Smooth muscle cell (in vitro differentiated cells): ENCODE results near the gene ZNF606. TPM values are rescaled to one million over a fixed set of nuclear protein-coding genes. Genes with fewer than 3 reads are reported as not detected.

Experiments used
- DNase-seq: peaks from one replicate; lab custom pipeline; 2025; ENCODE audit not compliant: unreplicated experiment; lab: John Stamatoyannopoulos, UW
- H2AFZ ChIP-seq: fragments of 200-600 bp; sonication (generic); 2 replicates; pipeline ENCODE4 v1.6.0; 2016; ENCODE audit warnings: antibody characterized with exemption, low read depth, mild to moderate bottlenecking
- H3F3A ChIP-seq: fragments of 200-600 bp; sonication (generic); 2 replicates; pipeline ENCODE4 v1.6.0; 2017; ENCODE audit warnings: antibody characterized with exemption, low read depth
- H3K27ac ChIP-seq: fragments of 200-600 bp; sonication (generic); 2 replicates; pipeline ENCODE4 v1.5.1; 2016; ENCODE audit warnings: low read depth, mild to moderate bottlenecking
- H3K27me3 ChIP-seq: fragments of 200-600 bp; sonication (generic); 2 replicates; pipeline ENCODE4 v1.6.1; 2016; ENCODE audit warnings: low read depth, mild to moderate bottlenecking
- H3K36me3 ChIP-seq: fragments of 200-600 bp; sonication (generic); 2 replicates; pipeline ENCODE4 v1.5.1; 2016; ENCODE audit warnings: low read depth
- H3K4me1 ChIP-seq: fragments of 200-600 bp; sonication (generic); 2 replicates; pipeline ENCODE4 v1.5.1; 2016; ENCODE audit warnings: low read depth
- H3K4me2 ChIP-seq: fragments of 200-600 bp; sonication (generic); 2 replicates; pipeline ENCODE4 v1.6.0; 2016; ENCODE audit warnings: mild to moderate bottlenecking
- H3K4me3 ChIP-seq: fragments of 200-600 bp; sonication (generic); 2 replicates; pipeline ENCODE4 v1.5.1; 2016; ENCODE audit warnings: mild to moderate bottlenecking
- H3K79me2 ChIP-seq: fragments of 200-600 bp; sonication (generic); 2 replicates; pipeline ENCODE4 v1.6.0; 2016; ENCODE audit warnings: low read depth, mild to moderate bottlenecking
- H3K9ac ChIP-seq: fragments of 200-600 bp; sonication (generic); 2 replicates; pipeline ENCODE4 v1.6.0; 2016; ENCODE audit warnings: low read depth
- H3K9me3 ChIP-seq: fragments of 200-600 bp; sonication (generic); replicated peaks from 2 replicates; pipeline ENCODE4 v1.5.1; 2016; ENCODE audit warnings: low read depth
- H4K20me1 ChIP-seq: fragments of 200-600 bp; sonication (generic); 2 replicates; pipeline ENCODE4 v1.6.0; 2016; ENCODE audit warnings: low read depth
- CTCF ChIP-seq: fragments of 200-600 bp; sonication (generic); IDR thresholded peaks from 2 replicates; pipeline ENCODE4 v1.5.1; 2017; ENCODE audit warnings: borderline replicate concordance, mild to moderate bottlenecking, antibody characterized with exemption; ENCODE audit not compliant: insufficient read depth, poor library complexity, severe bottlenecking
- WGBS: methylation state at CpG from one replicate; pipeline ENCODE4 v1.1.7; 2016; ENCODE audit warnings: low lambda C conversion rate; 5-methylcytosine and 5-hydroxymethylcytosine counted together
- polyA plus RNA-seq: library from polyadenylated mRNA; unstranded; fragments of >200 nt; fragmentation: Nextera tagmentation; extraction: Ambion mirVana; gene quantifications from 2 replicates; pipeline ENCODE4 v1.2.1, GENCODE V29; 2016
- total RNA-seq: library from RNA; depleted of rRNA; stranded (reverse); fragments of >200 nt; gene quantifications from 2 replicates; pipeline ENCODE4 v1.2.3, GENCODE V29; 2014

Gene ZNF606
- total and polyA plus RNA-seq, 2 experiments from 2014 or later = 5.2 to 18.6 TPM

GRCh38 chr19:58045411-58046050 is 42.9 kb upstream of the ZNF606 start:
- H3K4me3 ChIP-seq = no peak overlapping the region
- H2AFZ ChIP-seq = no peak overlapping the region
- TF ChIP-seq CTCF = no peak
- no peak overlapping the region for H3K4me2 ChIP-seq
- H3K9ac ChIP-seq = no peak overlapping the region
- H3K27ac ChIP-seq = no peak overlapping the region
- H3K36me3 ChIP-seq = no peaks in the 10 kb centered on the region
- no peaks in the 10 kb centered on the region for H4K20me1 ChIP-seq
- no peaks in the 10 kb centered on the region for H3K9me3 ChIP-seq
- no peaks in the 10 kb centered on the region for H3K79me2 ChIP-seq
- H3K4me1 ChIP-seq = no peaks in the 10 kb centered on the region
- no peaks in the 10 kb centered on the region for H3F3A ChIP-seq
- no peak for DNase-seq
- WGBS = 87% methylated on average over 23 of the region's 24 CpGs
- no peaks in the 10 kb centered on the region for H3K27me3 ChIP-seq

DNA sequence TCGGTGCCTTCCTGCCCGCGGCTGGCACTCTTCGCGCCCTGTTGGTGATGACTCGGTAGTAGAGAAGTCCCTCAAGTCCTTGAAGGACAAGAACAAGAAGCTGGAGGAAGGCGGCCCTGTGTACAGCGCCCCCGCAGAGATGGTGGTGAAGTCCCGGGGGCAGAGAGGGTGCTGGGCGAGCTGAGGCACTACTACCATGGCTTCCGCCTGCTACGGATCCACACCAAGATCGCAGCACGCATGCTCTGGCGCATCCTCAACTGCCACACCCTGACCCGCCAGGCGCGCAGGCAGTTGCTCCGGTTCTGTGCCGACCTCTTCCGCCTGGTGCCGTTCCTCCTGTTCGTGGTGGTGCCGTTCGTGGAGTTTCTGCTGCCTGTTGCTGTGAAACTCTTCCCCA is 42.3 kb upstream of the ZNF606 start:
- Histone ChIP-seq H3K4me1 (no peaks in the 10 kb centered on the region), H3F3A (no peaks in the 10 kb centered on the region), H4K20me1 (no peaks in the 10 kb centered on the region), H3K9me3 (no peaks in the 10 kb centered on the region), H3K9ac (no peak overlapping the region), H3K79me2 (no peaks in the 10 kb centered on the region), H3K27ac (no peak overlapping the region), H3K36me3 (no peaks in the 10 kb centered on the region), H3K27me3 (no peaks in the 10 kb centered on the region), H3K4me2 (no peak overlapping the region), H3K4me3 (no peak overlapping the region), H2AFZ (no peak overlapping the region)
- no peak for TF ChIP-seq CTCF
- WGBS = 96% methylated on average over 26 of the region's 26 CpGs
- DNase-seq = no peak

DNA sequence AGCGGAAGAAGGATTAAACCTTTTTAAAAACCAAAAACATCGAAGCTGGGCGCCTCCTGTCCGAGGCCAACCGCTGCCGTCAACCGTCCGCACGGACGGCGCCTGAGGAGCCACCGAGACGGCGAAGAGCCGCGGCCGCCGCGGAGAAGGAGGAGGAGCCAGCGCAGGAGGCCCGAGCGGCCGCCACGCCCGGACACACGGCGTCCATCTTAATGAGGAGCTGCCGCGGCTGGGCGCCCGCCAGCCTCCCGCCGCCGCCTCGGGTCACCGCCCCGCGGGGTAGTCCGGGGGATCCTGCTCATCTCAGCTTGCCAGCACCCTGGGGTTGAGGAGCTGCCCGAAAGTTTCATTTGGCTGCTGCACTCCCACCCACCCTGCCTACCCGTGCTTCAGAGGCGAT is 41.8 kb upstream of the ZNF606 start:
- Histone ChIP-seq H4K20me1 (no peaks in the 10 kb centered on the region), H3K27me3 (no peaks in the 10 kb centered on the region), H3K4me1 (no peaks in the 10 kb centered on the region), H3K79me2 (no peaks in the 10 kb centered on the region), H3K4me2 (no peak overlapping the region), H3K9me3 (no peaks in the 10 kb centered on the region), H3K9ac (no peak overlapping the region), H3F3A (no peaks in the 10 kb centered on the region), H3K27ac (no peak overlapping the region), H3K36me3 (no peaks in the 10 kb centered on the region), H2AFZ (no peak overlapping the region), H3K4me3 (no peak overlapping the region)
- TF ChIP-seq CTCF = no peak
- DNase-seq = no peak
- WGBS = 97% methylated on average over 24 of the region's 42 CpGs
